Retina (tissue), 1 donor: ENCODE results near the gene PNO1.
"Not testable (repeated sequence)": the region's sequence is repeated elsewhere in the genome, so short reads cannot be mapped to it uniquely, and the experiment has no call there.

Source experiments
- DNase-seq: peaks from one replicate; pipeline ENCODE4 v3.0.0-alpha.2; 2016

PNO1 gene

DNA sequence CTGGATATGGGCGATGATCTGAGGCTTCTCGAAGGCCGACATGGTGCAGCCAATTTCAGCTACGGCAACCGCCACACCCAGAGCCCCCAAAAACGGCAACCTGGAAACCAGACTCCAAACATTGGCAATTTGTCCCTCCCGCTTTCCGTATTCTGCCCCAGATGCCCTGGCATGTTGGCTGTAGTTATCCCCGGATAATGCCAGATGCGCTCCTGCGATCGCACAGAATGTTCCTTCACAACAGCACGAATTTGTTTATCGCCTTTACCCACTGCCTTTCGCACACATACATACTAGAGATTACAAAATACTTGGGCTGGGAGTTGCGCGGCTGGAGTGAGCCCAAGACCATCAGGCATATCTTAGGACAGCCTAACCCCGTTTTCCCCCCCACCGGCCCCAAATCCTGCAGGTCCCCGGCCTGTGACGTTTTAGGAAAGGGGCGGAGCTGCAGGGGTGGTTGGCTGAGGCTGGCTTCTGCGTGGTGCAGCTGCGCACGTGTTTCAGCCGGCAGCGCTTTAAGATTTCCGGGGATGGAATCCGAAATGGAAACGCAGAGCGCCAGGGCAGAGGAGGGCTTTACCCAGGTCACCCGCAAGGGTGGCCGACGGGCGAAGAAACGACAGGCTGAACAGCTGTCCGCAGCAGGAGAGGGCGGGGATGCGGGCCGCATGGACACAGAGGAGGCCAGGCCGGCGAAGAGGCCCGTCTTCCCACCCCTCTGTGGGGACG, at the start of gene PNO1:
Gene PNO1, plus strand, starts transcription at position 487 of the 732 bp plus-strand sequence. Its CDS starts 47 bp downstream, at position 534.
- peak; percentile 99 for DNase-seq

DNA sequence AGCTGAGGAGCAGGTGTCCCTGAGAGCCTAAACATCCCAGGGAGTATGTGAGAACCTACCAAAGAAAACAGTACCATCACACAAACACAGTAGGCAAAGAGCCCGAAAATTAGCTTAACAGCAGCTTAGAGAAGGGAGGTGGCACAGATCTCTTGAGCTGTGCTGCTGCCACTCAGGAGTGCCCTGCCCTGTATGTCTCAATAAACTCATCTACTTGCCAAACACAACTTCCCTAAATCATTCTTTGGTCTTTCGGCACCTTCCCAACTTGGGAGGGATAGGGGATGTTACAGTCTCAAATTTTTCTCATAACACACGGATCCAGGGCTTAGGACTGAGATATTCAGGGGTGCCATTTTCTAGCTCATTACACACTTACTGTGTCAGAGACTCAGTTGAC, 49.6 kb upstream of the PNO1 start:
- no peak for DNase-seq

DNA sequence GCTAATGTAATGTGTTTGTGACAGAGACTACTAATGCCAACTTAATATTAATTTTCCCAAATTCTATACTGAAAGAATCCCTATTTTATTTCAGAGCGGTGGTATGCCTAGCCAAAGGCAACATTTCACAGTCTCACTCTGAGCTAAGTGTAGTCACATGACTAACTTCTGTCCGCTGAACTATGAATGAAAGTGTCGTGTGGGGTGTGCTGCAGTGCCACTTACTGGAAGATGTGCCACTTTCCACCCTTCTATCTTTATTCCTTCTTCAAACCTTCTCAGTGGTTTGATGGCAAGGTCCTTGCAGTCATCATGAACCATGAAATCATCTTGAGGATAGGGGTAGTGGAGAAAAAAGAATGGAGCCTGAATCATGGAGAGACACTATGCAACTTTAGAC, 47.6 kb upstream of the PNO1 start:
- DNase-seq, result no peak

DNA sequence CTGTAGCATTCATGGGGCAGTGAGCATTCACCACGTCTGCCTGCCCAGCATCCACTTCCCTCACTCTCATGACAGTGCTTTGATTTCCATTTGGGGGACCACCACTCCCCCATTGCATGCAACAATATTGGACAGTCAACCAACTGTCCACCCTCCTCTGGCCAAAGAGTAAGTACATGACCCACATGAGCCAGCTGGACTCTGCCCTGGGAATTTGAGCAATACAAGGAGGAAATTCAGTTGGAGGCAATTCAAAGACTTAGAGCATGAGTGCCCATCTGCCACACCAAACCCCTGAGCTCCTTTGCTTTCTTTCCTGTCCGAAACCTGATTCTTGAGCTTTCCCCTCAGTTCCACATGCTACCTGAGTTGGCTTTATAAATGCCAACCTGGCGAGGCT, 41.7 kb upstream of the PNO1 start:
- no peak for DNase-seq

GRCh38 chr2:68117922-68118321, 39.8 kb upstream of the PNO1 start:
- DNase-seq, result not testable (repeated sequence)

DNA sequence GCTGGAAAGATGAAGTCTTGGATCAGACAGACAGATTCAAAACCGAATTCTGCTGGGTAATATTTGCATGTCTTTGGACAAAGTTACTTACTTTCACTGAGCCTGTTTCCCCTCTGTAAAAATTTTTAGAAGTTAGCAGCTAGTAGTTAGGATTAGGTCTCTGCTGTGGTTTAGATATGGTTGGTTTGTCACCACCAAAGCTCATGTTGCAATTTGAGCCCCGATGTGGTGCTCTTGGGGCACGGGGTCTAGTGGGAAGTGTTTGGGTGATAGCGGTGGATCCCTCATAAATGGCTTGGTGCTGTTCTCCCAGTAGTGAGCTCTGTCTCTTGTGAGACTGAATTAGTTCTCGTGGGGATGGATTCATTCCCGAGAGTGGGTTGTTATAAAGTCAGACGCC, 38.9 kb upstream of the PNO1 start:
- no peak for DNase-seq

DNA sequence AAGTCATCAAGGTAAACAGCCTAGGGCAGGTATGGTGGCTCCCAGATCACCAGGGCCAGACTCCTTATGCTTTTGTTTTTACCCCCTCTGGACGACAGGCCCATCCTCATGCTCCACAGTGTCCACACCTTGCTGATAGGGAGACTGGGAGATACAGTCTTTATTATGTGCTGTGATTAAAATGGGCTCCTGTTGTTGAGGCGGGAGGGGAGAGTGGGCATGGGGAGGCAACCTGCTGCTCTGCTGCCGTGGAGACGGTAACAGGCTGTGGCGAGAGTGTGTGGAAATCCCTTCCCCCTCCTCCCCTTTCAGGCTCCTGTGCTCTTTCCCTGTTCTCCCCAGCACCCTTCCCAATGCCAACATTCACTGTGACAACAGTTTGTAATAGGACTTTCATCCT, 38.2 kb upstream of the PNO1 start:
- DNase-seq, result no peak

DNA sequence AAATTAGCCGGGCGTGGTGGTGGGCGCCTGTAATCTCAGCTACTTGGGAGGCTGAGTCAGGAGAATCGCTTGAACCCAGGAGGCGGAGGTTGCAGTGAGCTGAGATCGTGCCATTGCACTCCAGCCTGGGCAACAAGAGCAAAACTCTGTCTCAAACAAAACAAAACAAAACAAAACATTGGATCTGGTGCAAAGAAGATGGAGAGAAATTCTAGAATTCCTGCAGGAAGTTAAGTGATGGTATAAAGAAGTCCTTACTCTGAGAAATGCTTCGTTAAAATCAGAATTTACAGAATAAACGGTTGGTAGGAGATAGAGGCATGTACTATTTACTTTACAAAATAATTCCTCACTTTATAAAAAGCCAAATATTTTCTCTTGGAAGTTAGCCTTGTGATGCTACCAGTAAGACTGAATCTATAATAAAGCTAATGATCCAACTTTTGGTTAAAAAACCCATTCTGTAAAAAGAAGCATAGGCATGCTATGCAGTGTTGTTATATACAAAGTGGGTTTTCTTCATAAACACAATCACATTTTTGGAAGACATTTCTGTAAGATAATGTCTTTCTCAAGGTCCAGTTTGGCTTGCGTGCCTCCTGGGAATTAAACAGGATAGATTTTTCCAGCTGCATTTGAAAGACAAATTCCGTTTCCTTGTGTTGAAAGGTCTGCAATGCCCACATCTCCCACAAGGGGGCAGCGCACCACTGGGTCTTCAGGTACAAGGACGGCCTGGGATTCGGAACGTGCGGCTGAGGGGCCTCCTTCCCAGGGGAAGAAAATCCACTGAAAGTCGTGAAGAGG, 35.6 kb upstream of the PNO1 start:
- peak; percentile 80 for DNase-seq

GRCh38 chr2:68122680-68122964, 35.1 kb upstream of the PNO1 start:
- no peak for DNase-seq

- no peak for DNase-seq
These were observed 33.4 kb upstream of the PNO1 start for GRCh38 chr2:68124321-68124720.

DNA sequence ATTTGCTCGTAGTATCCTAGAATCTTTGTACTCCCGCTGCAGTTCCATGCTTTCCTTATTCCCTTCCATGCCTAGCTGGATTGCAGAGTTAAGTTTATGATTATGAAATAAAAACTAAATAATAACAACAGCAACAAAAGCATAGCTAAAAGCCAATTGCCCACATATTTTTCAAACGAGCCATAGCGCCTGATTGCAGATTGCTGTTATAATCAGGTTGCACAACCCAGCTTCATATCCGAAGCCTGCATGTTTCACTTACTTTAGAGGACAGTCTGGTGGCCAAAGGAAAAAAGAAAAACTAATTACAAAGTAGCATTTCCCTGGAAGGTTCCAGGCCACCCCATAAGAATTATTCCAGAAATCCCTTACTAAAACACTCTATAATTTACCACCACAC, 31.9 kb upstream of the PNO1 start:
- DNase-seq, result no peak

- DNase-seq, result no peak
These were observed 31.1 kb upstream of the PNO1 start for GRCh38 chr2:68126561-68126960.

DNA sequence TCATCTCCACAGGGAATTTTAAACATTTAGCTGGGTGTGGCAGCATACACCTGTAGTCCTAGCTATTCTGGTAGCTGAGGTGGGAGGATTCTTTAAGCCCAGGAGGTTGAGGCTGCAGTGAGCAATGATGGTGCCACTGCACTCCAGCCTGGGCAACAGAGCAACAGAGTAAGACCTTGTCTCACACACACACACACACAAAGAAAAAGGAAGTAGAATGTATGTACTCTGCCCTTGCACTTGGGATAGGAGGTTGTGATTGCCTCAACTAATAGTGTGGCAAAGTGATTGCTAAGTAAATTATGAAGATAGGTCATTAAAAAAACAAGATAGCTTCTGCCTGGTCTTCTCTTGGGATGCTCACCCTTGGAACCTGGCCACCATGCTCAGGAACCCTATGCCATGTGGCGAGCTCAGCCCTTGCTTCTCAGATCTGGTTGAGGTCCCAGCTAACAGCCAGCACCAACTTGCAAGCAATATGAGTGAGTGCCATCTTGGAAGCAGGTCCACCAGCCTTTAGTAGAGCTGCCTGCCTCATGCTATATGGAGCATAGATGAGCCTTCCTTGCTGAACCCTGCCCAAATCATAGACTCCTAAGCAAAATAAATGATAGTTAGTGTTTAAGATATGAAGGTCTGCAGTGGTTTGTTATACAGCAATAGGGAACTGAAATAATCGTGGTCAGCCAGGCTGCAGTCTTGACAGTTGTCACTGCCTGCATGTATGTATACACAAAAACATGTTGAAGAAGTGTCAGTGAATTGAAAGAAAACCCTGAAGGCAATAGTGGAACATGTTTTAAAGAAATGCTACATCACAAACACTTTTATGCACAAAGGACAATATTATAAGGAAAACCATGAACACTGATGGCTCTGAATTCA, 30.1 kb upstream of the PNO1 start:
- DNase-seq, result no peak

GRCh38 chr2:68134120-68134519, 23.6 kb upstream of the PNO1 start:
- no peak for DNase-seq

- no peak for DNase-seq
These were observed 23.1 kb upstream of the PNO1 start for GRCh38 chr2:68134554-68134953.

DNA sequence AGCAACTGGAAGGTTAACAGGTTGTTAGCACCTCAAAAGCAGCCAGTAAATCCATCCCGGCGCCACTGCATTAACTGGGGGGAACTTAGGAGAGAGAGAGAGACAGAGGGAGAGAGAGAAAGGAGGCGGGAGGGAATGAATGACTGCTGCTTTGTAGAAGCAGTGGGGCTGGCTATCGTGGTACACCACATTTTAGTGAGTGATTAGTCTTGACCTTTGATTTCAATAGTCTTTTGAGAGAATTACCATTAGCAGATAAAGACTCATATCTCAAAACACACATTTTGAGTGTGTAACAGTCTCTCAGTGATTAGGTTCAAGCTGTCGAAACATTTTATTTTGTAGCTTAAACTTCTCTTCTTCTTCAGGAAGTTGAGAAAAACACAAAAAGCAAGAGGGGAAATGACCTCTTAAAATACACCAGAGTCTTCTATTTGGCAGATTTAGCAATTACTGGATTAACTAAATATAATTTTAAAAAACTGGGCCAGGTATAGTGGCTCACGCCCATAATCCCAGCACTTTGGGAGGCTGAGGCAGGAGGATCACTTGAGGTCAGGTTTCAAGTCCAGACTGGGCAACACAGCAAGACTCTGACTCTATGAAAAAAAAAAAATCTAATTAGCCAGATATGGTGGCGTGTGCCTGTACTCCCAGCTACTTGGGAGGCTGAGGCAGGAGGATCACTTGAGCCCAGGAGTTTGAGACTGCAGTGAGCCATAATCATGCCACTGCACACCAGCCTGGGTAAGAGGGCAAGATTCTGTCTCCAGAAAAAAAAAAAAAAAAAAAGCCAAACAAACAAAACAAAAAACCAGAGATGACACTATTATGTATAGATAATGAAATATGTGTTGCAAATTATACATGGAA, 22.0 kb upstream of the PNO1 start:
- DNase-seq, result no peak

DNA sequence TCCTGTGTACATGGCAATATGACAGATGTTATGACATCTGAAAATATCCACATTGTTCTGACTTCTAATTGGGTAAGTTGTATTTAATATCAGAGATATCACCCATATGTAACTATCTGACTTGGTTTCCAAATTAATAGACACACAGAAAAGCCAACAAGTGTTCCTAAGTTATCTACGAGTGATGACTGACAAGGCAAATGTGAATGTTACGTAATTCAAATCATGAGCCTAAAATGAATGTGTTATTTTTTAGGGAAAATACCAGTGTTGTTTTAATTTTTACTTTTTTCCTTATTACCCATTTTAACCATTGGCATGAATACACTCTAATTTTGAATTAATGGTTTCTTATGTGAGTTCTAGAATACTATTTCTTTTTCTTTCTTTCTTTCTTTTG, 15.8 kb upstream of the PNO1 start:
- no peak for DNase-seq

DNA sequence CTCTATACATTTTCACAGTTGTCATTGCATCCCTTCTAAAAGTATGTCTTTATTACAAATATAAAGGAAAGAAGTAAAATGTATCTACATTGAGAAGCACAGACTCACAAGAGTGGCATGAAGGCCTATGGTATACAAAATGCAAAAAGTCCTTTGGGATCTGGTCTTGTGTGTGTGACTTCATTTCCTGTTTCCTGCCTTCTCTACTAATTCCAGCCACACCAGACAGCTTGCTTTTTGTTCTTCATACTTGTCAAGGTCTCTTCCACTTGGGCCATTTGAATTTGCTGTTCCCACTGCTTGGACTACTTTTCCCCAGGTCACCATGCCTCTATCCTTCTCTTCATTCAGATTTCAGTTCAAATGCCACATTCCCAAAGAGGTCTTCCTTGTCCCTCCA, 6.7 kb upstream of the PNO1 start:
- no peak for DNase-seq

DNA sequence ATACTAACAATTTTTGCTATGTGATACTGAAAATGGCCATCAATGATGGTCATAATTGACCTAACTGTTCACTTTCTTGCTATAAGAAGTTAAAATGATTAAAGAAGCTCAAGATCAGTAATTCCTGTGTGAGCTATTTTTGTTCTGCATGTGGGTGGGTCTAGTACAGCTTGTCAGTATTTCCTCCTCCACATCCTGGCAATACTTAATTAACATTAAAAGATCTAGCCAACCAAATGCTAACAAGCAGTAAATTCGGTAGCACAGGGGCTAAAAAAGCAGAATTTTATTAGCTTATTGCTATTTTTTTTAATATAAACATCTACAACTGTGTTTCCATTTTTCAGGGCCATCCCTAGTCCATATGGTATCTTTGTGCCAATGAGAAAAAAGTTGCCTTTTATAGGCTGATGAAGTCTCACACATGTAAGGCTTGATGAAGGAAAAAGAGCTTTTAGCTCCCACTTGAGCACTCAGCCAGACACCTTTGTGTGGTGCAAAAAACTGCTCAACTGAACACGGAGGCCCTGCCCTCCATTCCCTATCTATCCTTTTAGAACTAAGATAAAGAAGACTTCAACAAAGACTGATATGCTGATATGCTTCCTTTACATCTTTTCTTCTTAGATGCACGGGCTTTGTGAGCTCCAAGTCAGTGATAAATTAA, 4.9 kb upstream of the PNO1 start:
- DNase-seq, result no peak

GRCh38 chr2:68155618-68156017, 2.1 kb upstream of the PNO1 start:
- DNase-seq, result no peak

- no peak for DNase-seq
These were observed 1.3 kb upstream of the PNO1 start for GRCh38 chr2:68156419-68156818.

DNA sequence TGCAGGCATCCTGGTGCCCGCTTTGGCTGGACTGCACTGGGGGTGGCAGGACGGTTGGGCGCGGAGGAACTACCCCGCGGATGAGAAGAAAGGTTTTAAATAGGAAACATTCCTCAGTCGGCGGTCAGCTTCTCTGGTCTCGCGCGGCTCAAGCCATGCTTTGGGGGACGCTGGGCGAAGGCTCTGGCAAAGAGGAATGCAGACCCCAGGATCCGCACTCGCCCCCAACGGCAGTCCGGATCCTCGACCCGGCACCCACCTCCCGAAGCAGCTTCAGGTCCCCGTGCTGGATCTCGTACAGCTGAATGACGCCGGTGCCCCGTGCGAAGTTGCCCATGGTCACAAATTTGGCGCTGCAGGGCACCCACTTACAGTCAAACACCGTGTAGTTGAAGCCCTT, 686 bp upstream of the PNO1 start:
- DNase-seq, result no peak
